OCI-M2 (cell line): ENCODE results near the gene BEST1.
"Not testable (repeated sequence)": the region's sequence is repeated elsewhere in the genome, so short reads cannot be mapped to it uniquely, and the experiment has no call there.

Experiments used
- DNase-seq: peaks from one replicate; lab custom pipeline; 2025; ENCODE audit not compliant: unreplicated experiment; lab: John Stamatoyannopoulos, UW

BEST1 gene

GRCh38 chr11:61963016-61963281 lies 12.8 kb downstream of the BEST1 start:
- DNase-seq: no peak

- DNase-seq: no peak
Measured at GRCh38 chr11:61963282-61964057, 13.3 kb downstream of the BEST1 start.

GRCh38 chr11:61964058-61964665 lies 14.0 kb downstream of the BEST1 start:
- no peak for DNase-seq

GRCh38 chr11:61964666-61965271 lies 14.6 kb downstream of the BEST1 start:
- not testable (repeated sequence) for DNase-seq

- no peak for DNase-seq
Measured at GRCh38 chr11:61966734-61967115, 16.6 kb downstream of the BEST1 start.

- peak; percentile 35 for DNase-seq
Measured at GRCh38 chr11:61967116-61967923, 17.2 kb downstream of the BEST1 start, which contains the start of gene FTH1. TSS of gene FTH1 (minus strand) at chr11:61967634. CDS start at chr11:61967425, 209 bp downstream.

GRCh38 chr11:61967924-61968757 lies 18.0 kb downstream of the BEST1 start:
- no peak for DNase-seq

GRCh38 chr11:61968758-61969390 lies 18.7 kb downstream of the BEST1 start:
- DNase-seq: no peak

- no peak for DNase-seq
Measured at GRCh38 chr11:61969391-61969758, 19.2 kb downstream of the BEST1 start.

GRCh38 chr11:61969838-61970662 lies 19.9 kb downstream of the BEST1 start:
- no peak for DNase-seq

- DNase-seq: peak; percentile 71
Measured at GRCh38 chr11:61971248-61972111, 21.3 kb downstream of the BEST1 start.

GRCh38 chr11:61972112-61972671 lies 22.0 kb downstream of the BEST1 start:
- no peak for DNase-seq

GRCh38 chr11:61972672-61973475 lies 22.7 kb downstream of the BEST1 start:
- DNase-seq: no peak

GRCh38 chr11:61973476-61974162 lies 23.5 kb downstream of the BEST1 start:
- no peak for DNase-seq

- DNase-seq: no peak
Measured at GRCh38 chr11:61974766-61975631, 24.8 kb downstream of the BEST1 start.
